Adipose tissue (tissue), 3 donors: ENCODE measurements around the gene MMP17. TPM values are rescaled to one million over a fixed set of nuclear protein-coding genes. Genes with fewer than 3 reads are reported as not detected.

Experiments used
- H3K27ac ChIP-seq: one replicate; pipeline ENCODE4 v1.5.1; 2013; ENCODE audit warnings: low read depth, low read length
- WGBS, 3 donors: extraction: QIAGEN DNeasy Blood & Tissue Kit; methylation state at CpG; one replicate each; pipeline ENCODE4 v1.1.7; 2013; 5-methylcytosine and 5-hydroxymethylcytosine counted together
- polyA plus RNA-seq, 3 donors: library from polyadenylated mRNA; stranded (reverse); fragments of 200-250 nt; gene quantifications; one replicate each; pipeline ENCODE4 v1.2.3, GENCODE V29; 2013
- donor health status: healthy with polysubstance abuse.
- donor health status: Bipolar disorder and iron deficiency.
- donor health status: healthy.

MMP17 gene
- polyA plus RNA-seq, 3 donors = 2.7 to 7.5 (median 7.4) TPM

- WGBS, 3 donors = 41 to 60% (median 60%) methylated on average over 26 to 30 of the region's 30 CpGs
- H3K27ac ChIP-seq = no peak overlapping the region
These were observed 27.4 kb downstream of the MMP17 start for GRCh38 chr12:131855521-131856142.

- H3K27ac ChIP-seq = no peak overlapping the region
- 85 to 91% (median 87%) methylated on average over 9 to 10 of the region's 10 CpGs for WGBS, 3 donors
These were observed 28.3 kb downstream of the MMP17 start for GRCh38 chr12:131856366-131857097.

GRCh38 chr12:131857908-131858850, 30.0 kb downstream of the MMP17 start:
- 74 to 89% (median 84%) methylated on average over 21 of the region's 21 CpGs for WGBS, 3 donors

GRCh38 chr12:131860472-131861260, 32.5 kb downstream of the MMP17 start:
- WGBS, 3 donors = 16 to 28% (median 24%) methylated on average over 22 of the region's 22 CpGs

More at GRCh38 chr12:131857908-131858850, 30.0 kb downstream of the MMP17 start:
- no peak overlapping the region for H3K27ac ChIP-seq

GRCh38 chr12:131861261-131862083, 33.3 kb downstream of the MMP17 start:
- H3K27ac ChIP-seq = no peak overlapping the region
- 85 to 89% (median 87%) methylated on average over 12 of the region's 12 CpGs for WGBS, 3 donors

More at GRCh38 chr12:131860472-131861260, 32.5 kb downstream of the MMP17 start:
- H3K27ac ChIP-seq = no peak overlapping the region

GRCh38 chr12:131862084-131862441, 33.9 kb downstream of the MMP17 start:
- no peak overlapping the region for H3K27ac ChIP-seq
- WGBS, 3 donors = 46 to 93% (median 61%) methylated on average over 3 to 4 of the region's 4 CpGs

GRCh38 chr12:131862600-131862993, 34.4 kb downstream of the MMP17 start:
- 63 to 72% (median 68%) methylated on average over 14 of the region's 14 CpGs for WGBS, 3 donors
- H3K27ac ChIP-seq = no peak overlapping the region

- WGBS, 3 donors = 34 to 45% (median 42%) methylated on average over 19 to 20 of the region's 20 CpGs
- H3K27ac ChIP-seq = no peak overlapping the region
These were observed 35.0 kb downstream of the MMP17 start for GRCh38 chr12:131862994-131863710.

GRCh38 chr12:131863711-131864396, 35.7 kb downstream of the MMP17 start:
- WGBS, 3 donors = 71 to 78% (median 78%) methylated on average over 24 of the region's 24 CpGs
- no peak overlapping the region for H3K27ac ChIP-seq

GRCh38 chr12:131864469-131864868, 36.3 kb downstream of the MMP17 start:
- WGBS, 3 donors = 87 to 93% (median 92%) methylated on average over 8 of the region's 8 CpGs
- H3K27ac ChIP-seq = no peak overlapping the region

- H3K27ac ChIP-seq = no peak overlapping the region
- WGBS, 3 donors = 88 to 91% (median 89%) methylated on average over 20 of the region's 20 CpGs
These were observed 37.1 kb downstream of the MMP17 start for GRCh38 chr12:131865180-131865875.

GRCh38 chr12:131867471-131867870, 39.3 kb downstream of the MMP17 start:
- WGBS, 3 donors = 64 to 79% (median 68%) methylated on average over 10 of the region's 10 CpGs

GRCh38 chr12:131867891-131868675, 39.9 kb downstream of the MMP17 start:
- 79 to 85% (median 81%) methylated on average over 27 to 28 of the region's 28 CpGs for WGBS, 3 donors

More at GRCh38 chr12:131867471-131867870, 39.3 kb downstream of the MMP17 start:
- no peak overlapping the region for H3K27ac ChIP-seq

GRCh38 chr12:131869871-131870418, 41.8 kb downstream of the MMP17 start:
- no peak overlapping the region for H3K27ac ChIP-seq
- WGBS, 3 donors = 55 to 67% (median 56%) methylated on average over 16 of the region's 16 CpGs

More at GRCh38 chr12:131867891-131868675, 39.9 kb downstream of the MMP17 start:
- H3K27ac ChIP-seq = no peak overlapping the region

- WGBS, 3 donors = 82 to 94% (median 93%) methylated on average over 6 of the region's 6 CpGs
- H3K27ac ChIP-seq = no peak overlapping the region
These were observed 43.5 kb downstream of the MMP17 start for GRCh38 chr12:131871677-131872076.
